Ishikawa (cell line): ENCODE measurements around the gene C9orf43.

Experiments
- CEBPB ChIP-seq: IDR thresholded peaks from 2 replicates; pipeline ENCODE4 v1.6.1; 2012
- CREB1 ChIP-seq: IDR thresholded peaks from 2 replicates; pipeline ENCODE4 v1.6.1; 2012; ENCODE audit warnings: low read depth
- EGR1 ChIP-seq: IDR thresholded peaks from 2 replicates; pipeline ENCODE4 v1.6.1; 2012
- EP300 ChIP-seq: IDR thresholded peaks from 2 replicates; pipeline ENCODE4 v1.6.1; 2012; ENCODE audit warnings: borderline replicate concordance
- FOXM1 ChIP-seq: IDR thresholded peaks from 2 replicates; pipeline ENCODE4 v1.6.1; 2012; ENCODE audit warnings: low read depth, borderline replicate concordance
- MAX ChIP-seq: IDR thresholded peaks from 2 replicates; pipeline ENCODE4 v1.6.1; 2012
- NFIC ChIP-seq: IDR thresholded peaks from 2 replicates; pipeline ENCODE4 v1.6.1; 2012
- RAD21 ChIP-seq: IDR thresholded peaks from 2 replicates; pipeline ENCODE4 v1.6.1; 2012; ENCODE audit warnings: low read depth
- REST ChIP-seq: IDR thresholded peaks from 2 replicates; pipeline ENCODE4 v1.6.1; 2012; ENCODE audit warnings: low read depth, mild to moderate bottlenecking
- TAF1 ChIP-seq: IDR thresholded peaks from 2 replicates; pipeline ENCODE4 v1.6.1; 2012; ENCODE audit warnings: low read depth, mild to moderate bottlenecking
- TCF12 ChIP-seq: IDR thresholded peaks from 2 replicates; pipeline ENCODE4 v1.6.1; 2012; ENCODE audit warnings: low read depth
- TEAD4 ChIP-seq: IDR thresholded peaks from 2 replicates; pipeline ENCODE4 v1.6.1; 2012
- USF1 ChIP-seq: IDR thresholded peaks from 2 replicates; pipeline ENCODE4 v1.6.1; 2012
- YY1 ChIP-seq: IDR thresholded peaks from 2 replicates; pipeline ENCODE4 v1.6.1; 2012; ENCODE audit warnings: low read depth
- ZBTB7A ChIP-seq: IDR thresholded peaks from 2 replicates; pipeline ENCODE4 v1.6.1; 2012; ENCODE audit warnings: low read depth

The C9orf43 gene

GRCh38 chr9:113474360-113475028 is 63.9 kb downstream of the C9orf43 start:
- TF ChIP-seq TEAD4 (no peak), REST (no peak), EGR1 (no peak), YY1 (no peak), TCF12 (no peak), MAX (no peak), CEBPB (no peak), FOXM1 (no peak)

- TF ChIP-seq FOXM1 (no peak), CEBPB (no peak), REST (no peak), NFIC (no peak), CREB1 (no peak), USF1 (no peak), RAD21 (no peak), TEAD4 (no peak), YY1 (no peak), ZBTB7A (no peak)
Measured at GRCh38 chr9:113475031-113475430, 64.5 kb downstream of the C9orf43 start.

GRCh38 chr9:113475992-113476391 is 65.4 kb downstream of the C9orf43 start:
- TF ChIP-seq YY1 (no peak), NFIC (no peak), REST (no peak), CEBPB (no peak), EGR1 (no peak), MAX (no peak), TCF12 (no peak), TEAD4 (no peak), TAF1 (no peak), ZBTB7A (no peak), EP300 (no peak)

GRCh38 chr9:113476511-113476916 is 66.0 kb downstream of the C9orf43 start:
- TF ChIP-seq REST: no peak
- no peak for TF ChIP-seq TCF12
- TF ChIP-seq CEBPB: no peak
- TF ChIP-seq CREB1: no peak
- no peak for TF ChIP-seq FOXM1
- no peak for TF ChIP-seq EP300
- TF ChIP-seq ZBTB7A: no peak
- TF ChIP-seq RAD21: no peak
